Common myeloid progenitor, CD34-positive (primary cell): ENCODE measurements around the gene RPL9. TPM values are rescaled to one million over a fixed set of nuclear protein-coding genes. Genes with fewer than 3 reads are reported as not detected.
"Not testable (repeated sequence)": the region's sequence is repeated elsewhere in the genome, so short reads cannot be mapped to it uniquely, and the experiment has no call there.

Experiments
- CTCF ChIA-PET: fragments of 350-600 bp; sonication (Branson Sonifier 250); formaldehyde crosslinking; loops from one replicate; lab custom pipeline; 2021; ENCODE audit warnings: antibody characterized with exemption; lab: Charles Lee
- POLR2A ChIA-PET: fragments of 350-600 bp; sonication (Branson Sonifier 250); formaldehyde crosslinking; loops from one replicate; lab custom pipeline; 2021; ENCODE audit warnings: antibody characterized with exemption; lab: Charles Lee
- DNase-seq, 3 donors: peaks; one replicate each; pipeline versions ENCODE4 v3.0.0 to v3.0.0-alpha.2; 2013
- H3K27ac ChIP-seq, 2 experiments: 1 replicate in 1 of 2; 2 replicates in 1 of 2; pipeline ENCODE4 v1.7.0; 2013; ENCODE audit warnings: inconsistent platforms in 2 of 2, low read length in 2 of 2, mild to moderate bottlenecking in 2 of 2, low read depth in 1 of 2, moderate library complexity in 1 of 2; ENCODE audit not compliant: severe bottlenecking in 2 of 2, insufficient read depth in 1 of 2, poor library complexity in 1 of 2
- H3K27me3 ChIP-seq, 5 experiments: replicated peaks in 2 of 5; 1 replicate in 3 of 5; 2 replicates in 2 of 5; pipeline versions ENCODE4 v1.6.1 to v1.7.0; 2013; ENCODE audit warnings: low read length in 4 of 5, mild to moderate bottlenecking in 2 of 5, moderate library complexity in 2 of 5, inconsistent platforms in 1 of 5; ENCODE audit not compliant: insufficient read depth in 5 of 5, control insufficient read depth in 4 of 5
- H3K36me3 ChIP-seq, 4 experiments: 1 replicate in 2 of 4; 2 replicates in 2 of 4; pipeline versions ENCODE4 v1.6.1 to v1.7.0; 2013; ENCODE audit warnings: low read length in 3 of 4, control low read depth in 1 of 4, mild to moderate bottlenecking in 1 of 4; ENCODE audit not compliant: control insufficient read depth in 4 of 4, insufficient read depth in 4 of 4
- H3K4me1 ChIP-seq, 4 experiments: 1 replicate in 3 of 4; 2 replicates in 1 of 4; pipeline versions ENCODE4 v1.6.1 to v1.7.1; 2013; ENCODE audit warnings: low read length in 3 of 4, mild to moderate bottlenecking in 3 of 4, control low read depth in 1 of 4, inconsistent platforms in 1 of 4, moderate library complexity in 1 of 4; ENCODE audit not compliant: control insufficient read depth in 4 of 4, insufficient read depth in 4 of 4; ENCODE audit errors: control extremely low read depth in 1 of 4
- H3K4me3 ChIP-seq, 7 experiments: 1 replicate in 4 of 7; 2 replicates in 3 of 7; pipeline versions ENCODE4 v1.5.1 to v1.7.0; 2013; ENCODE audit warnings: mild to moderate bottlenecking in 7 of 7, low read length in 6 of 7, moderate library complexity in 6 of 7, inconsistent platforms in 2 of 7, low read depth in 2 of 7, control low read depth in 1 of 7; ENCODE audit not compliant: insufficient read depth in 4 of 7, control insufficient read depth in 1 of 7; ENCODE audit errors: extremely low read depth in 1 of 7
- H3K9me3 ChIP-seq, 5 experiments: 1 replicate in 4 of 5; 2 replicates in 1 of 5; pipeline versions ENCODE4 v1.6.1 to v1.7.1; 2013; ENCODE audit warnings: low read length in 4 of 5, mild to moderate bottlenecking in 2 of 5, inconsistent platforms in 1 of 5, low read depth in 1 of 5, moderate library complexity in 1 of 5; ENCODE audit not compliant: control insufficient read depth in 4 of 5, insufficient read depth in 2 of 5; ENCODE audit errors: control extremely low read depth in 1 of 5
- WGBS: methylation state at CpG from one replicate; pipeline ENCODE4 v1.1.5; 2013; ENCODE audit not compliant: insufficient coverage; 5-methylcytosine and 5-hydroxymethylcytosine counted together
- polyA plus RNA-seq: library from polyadenylated mRNA; unstranded; fragments of 120-200 nt; gene quantifications from one replicate; pipeline ENCODE4 v1.2.1, GENCODE V29; 2013

RPL9 gene
- polyA plus RNA-seq: 2,968 TPM

DNA sequence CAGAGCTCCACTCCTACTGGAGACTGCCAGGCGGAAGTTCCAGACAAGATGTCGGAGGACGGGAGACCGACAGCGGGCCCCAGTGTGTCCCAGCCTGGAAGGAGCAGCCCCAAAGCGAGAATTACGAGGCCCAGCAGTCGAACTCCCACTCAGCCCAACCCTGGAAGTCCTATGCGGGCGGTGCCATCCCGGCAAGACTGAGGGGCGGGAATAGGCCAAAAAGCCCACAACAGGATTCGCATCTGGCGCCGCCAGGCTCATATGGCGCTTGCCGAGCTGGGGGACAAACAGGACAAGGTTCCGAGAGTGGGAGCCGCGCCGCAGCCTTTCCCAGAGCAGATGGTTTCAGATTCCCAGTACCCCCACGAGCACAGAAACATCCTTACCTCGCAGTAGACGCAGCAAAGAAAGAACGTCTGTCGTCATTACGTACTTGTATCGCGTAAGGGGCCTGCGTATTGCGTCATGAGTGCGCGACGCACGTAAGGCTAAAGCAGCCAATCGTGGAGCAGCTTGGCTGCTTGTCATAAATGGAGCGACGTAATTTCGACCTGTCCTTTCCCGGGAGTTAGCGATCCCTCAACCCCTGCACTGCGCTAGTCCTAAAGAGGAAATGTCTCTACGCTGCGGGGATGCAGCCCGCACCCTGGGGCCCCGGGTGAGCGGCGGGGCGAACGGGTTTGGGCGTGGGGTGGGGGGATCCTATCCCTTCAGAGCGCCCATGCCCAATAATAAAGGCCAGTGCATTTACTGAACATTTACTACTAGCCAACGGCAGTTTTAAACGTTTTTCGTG, at the start of gene RPL9, which contains the start of gene LIAS:
TSS of gene RPL9 (minus strand) at position 418 of the 796 bp plus-strand sequence. CDS start 483 bp downstream, outside the sequence.
TSS of gene LIAS (plus strand) at position 552 of the 796 bp plus-strand sequence. CDS start at position 614, 62 bp downstream.
- CTCF ChIA-PET: interaction anchor here (1.4 to 4.4 kb wide), 3 partner anchors 8 to 11 kb away, joined by 4 to 23 read pairs (median 10); no protein-coding TSS in a partner anchor
- Histone ChIP-seq H3K4me3 (peak within 1 kb of the TSS; percentile 74 to 99 (median 91)), H3K9me3 (no peaks in the 10 kb centered on the region), H3K4me1 (peaks cover 13 to 25% (median 17%) of the 10 kb centered on the region in 4 experiments), H3K36me3 (peaks cover 9 to 49% (median 32%) of the 10 kb centered on the region in 4 experiments), H3K27me3 (no peaks in the 10 kb centered on the region), H3K27ac (peak within 1 kb of the TSS; percentile 96 to 98)
- under 1% methylated on average over 53 of the region's 55 CpGs for WGBS
- POLR2A ChIA-PET: interaction anchor here (0.5 to 0.9 kb wide), 5 partner anchors 10 to 597 kb away, joined by 3 to 4 read pairs (median 3); partner anchors contain the start of gene UBE2K
- peak; percentile 99 to 100 (median 99) for DNase-seq

DNA sequence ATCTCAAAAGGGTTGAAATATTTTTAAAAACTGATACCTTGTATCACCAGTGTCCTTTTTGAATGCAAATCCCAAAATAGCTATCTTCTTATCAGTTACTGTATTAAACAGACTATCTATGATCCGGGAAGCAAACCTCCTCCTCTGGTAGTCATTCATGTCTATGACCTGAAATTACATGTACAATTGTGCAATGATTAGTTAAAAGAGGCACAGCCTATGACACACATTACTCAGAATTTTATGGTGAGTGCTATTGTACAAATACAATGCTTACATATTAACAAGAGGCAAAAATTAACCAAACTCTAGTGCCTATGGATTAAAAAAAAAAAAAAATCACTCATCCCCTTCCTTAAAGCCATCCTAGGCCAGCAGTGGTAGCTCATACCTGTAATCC, 46.9 kb upstream of the RPL9 start:
- H3K4me3 ChIP-seq: no peak overlapping the region
- DNase-seq: no peak
- ChIA-PET CTCF (no interaction called here), POLR2A (no interaction called here)
- H3K36me3 ChIP-seq: peaks cover 16 to 67% (median 43%) of the 10 kb centered on the region in 4 experiments
- no peaks in the 10 kb centered on the region for H3K27me3 ChIP-seq
- H3K27ac ChIP-seq: no peak overlapping the region
- no CpG with 5 or more reads among the region's 1 CpG for WGBS
- H3K4me1 ChIP-seq: no peaks in the 10 kb centered on the region
- H3K9me3 ChIP-seq: no peaks in the 10 kb centered on the region

DNA sequence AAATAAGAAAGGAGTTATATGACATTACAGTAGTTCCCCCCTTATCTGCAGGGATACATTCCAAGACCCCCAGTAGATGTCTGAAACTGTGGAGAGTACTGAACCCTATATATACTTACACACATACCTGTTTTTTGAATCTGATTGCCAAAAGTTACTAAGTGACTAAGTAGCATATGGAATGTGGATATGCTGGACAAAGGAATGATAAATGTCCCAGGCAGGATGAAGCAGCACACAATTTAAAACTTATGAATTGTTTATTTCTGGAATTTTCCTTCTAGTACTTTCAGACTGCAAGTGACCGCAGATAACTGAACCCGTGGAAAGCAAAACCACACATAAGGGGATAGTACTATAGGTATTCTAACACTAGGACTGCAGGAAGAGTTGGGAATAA, 45.8 kb upstream of the RPL9 start:
- ChIA-PET POLR2A (no interaction called here), CTCF (no interaction called here)
- Histone ChIP-seq H3K4me3 (no peak overlapping the region), H3K27me3 (no peaks in the 10 kb centered on the region), H3K9me3 (no peaks in the 10 kb centered on the region), H3K4me1 (no peaks in the 10 kb centered on the region), H3K36me3 (peaks cover 16 to 61% (median 36%) of the 10 kb centered on the region in 4 experiments), H3K27ac (no peak overlapping the region)
- WGBS: no CpG with 5 or more reads among the region's 2 CpGs
- DNase-seq: no peak

DNA sequence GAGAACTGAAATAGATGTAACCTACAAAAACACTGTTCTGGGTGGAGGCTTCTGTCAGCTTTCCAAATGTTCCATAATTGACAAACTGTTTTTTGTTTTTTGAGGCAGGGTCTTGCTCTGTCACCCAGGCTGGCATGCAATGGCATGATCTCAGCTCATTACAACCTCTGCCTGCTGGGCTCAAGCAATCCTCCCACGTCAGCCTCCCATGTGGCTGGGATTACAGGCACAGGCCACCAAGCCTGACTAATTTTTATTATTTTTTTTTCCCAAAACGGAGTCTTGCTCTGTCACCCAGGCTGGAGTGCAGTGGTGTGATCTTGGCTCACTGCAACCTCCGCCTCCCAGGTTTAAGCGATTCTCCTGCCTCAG, 43.9 kb upstream of the RPL9 start:
- H3K4me1 ChIP-seq, H3K4me3 ChIP-seq, H3K9me3 ChIP-seq, CTCF ChIA-PET, DNase-seq, POLR2A ChIA-PET, H3K27ac ChIP-seq, H3K27me3 ChIP-seq: not testable (repeated sequence)
- H3K36me3 ChIP-seq: peaks cover 18 to 50% (median 30%) of the 10 kb centered on the region in 4 experiments
- 97% methylated on average over 4 of the region's 4 CpGs for WGBS

DNA sequence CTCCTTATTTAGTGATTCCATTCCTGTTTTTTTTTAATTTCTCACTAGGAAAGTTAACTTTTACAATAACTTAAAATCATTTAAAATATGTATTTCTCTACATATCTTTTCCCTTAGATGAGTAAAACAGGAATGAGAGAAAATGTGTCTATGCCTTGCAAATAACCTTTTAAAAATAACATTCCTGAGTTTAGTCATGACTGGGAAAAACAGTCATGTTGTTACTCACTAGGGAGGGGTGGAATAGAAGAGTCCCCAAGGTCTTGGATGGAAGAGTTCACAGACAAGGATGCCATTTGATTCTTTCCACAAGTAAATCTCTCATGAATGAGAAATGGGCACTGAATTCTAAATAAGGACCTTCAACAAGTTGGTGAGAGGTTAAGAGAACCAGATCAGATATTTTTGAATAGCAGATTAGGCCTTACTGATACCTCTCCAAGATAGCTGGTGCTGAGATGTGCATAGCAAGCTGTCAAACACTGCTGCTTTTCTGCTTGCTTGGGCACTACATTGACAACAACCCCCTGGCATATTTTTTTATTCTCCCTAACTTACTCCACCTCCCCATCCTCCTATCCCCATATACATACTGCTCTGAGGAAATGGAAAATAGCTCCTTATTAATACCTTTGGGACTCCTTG, 43.4 kb upstream of the RPL9 start:
- no peaks in the 10 kb centered on the region for H3K4me1 ChIP-seq
- H3K4me3 ChIP-seq: no peak overlapping the region
- H3K36me3 ChIP-seq: peaks cover 15 to 47% (median 28%) of the 10 kb centered on the region in 4 experiments
- no peaks in the 10 kb centered on the region for H3K27me3 ChIP-seq
- CTCF ChIA-PET: no interaction called here
- no peak for DNase-seq
- no peaks in the 10 kb centered on the region for H3K9me3 ChIP-seq
- POLR2A ChIA-PET: no interaction called here
- no peak overlapping the region for H3K27ac ChIP-seq

DNA sequence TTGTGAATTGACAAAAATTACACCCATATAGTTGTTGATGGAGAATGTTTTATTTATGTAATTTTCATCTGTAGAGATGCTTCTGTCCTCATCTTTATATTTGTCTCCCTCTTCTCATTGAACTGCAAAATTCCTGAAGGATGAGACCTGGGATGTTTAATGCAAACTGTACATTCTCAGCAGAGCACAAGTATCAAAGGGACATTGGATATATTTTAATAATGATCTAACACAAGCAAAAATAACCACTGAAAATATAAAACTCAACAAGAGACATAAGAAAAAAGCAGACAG, 40.0 kb upstream of the RPL9 start:
- DNase-seq: no peak
- no peaks in the 10 kb centered on the region for H3K4me1 ChIP-seq
- no peak overlapping the region for H3K4me3 ChIP-seq
- no peak overlapping the region for H3K27ac ChIP-seq
- CTCF ChIA-PET: no interaction called here
- H3K27me3 ChIP-seq: no peaks in the 10 kb centered on the region
- H3K36me3 ChIP-seq: peaks cover 7 to 22% (median 13%) of the 10 kb centered on the region in 4 experiments
- POLR2A ChIA-PET: no interaction called here
- no peaks in the 10 kb centered on the region for H3K9me3 ChIP-seq
